ENCODE results near the gene ILDR1. TPM values are rescaled to one million over a fixed set of nuclear protein-coding genes. Genes with fewer than 3 reads are reported as not detected.

The ILDR1 gene
- total and polyA plus RNA-seq, 2 experiments from 2014 or later: 0.66 to 0.97 TPM

- Histone ChIP-seq H3K79me2 (replicated peaks; ENCODE audit: insufficient read depth) (no peaks in the 10 kb centered on the region), H4K20me1 (replicated peaks; ENCODE audit: insufficient read depth) (no peaks in the 10 kb centered on the region), H3K27me3 (ENCODE audit: insufficient read depth) (no peaks in the 10 kb centered on the region), H3K9me2 (ENCODE audit: insufficient read depth) (no peaks in the 10 kb centered on the region), H2AFZ (no peak overlapping the region), H3F3A (replicated peaks; ENCODE audit: low read depth) (no peaks in the 10 kb centered on the region), H3K4me1 (ENCODE audit: insufficient read depth) (peaks cover 16% of the 10 kb centered on the region), H3K4me3 (no peak overlapping the region), H3K36me3 (ENCODE audit: insufficient read depth) (no peaks in the 10 kb centered on the region; the same call in 1 of the 2 replicates), H3K4me2 (no peak overlapping the region), H3K27ac (ENCODE audit: low read depth) (no peak overlapping the region)
- Mint-ChIP-seq H3K9me3 (peaks cover 3% of the 10 kb centered on the region; the same call in 1 of the 3 replicates), H3K27me3 (ENCODE audit: insufficient read depth, low read depth, poor library complexity) (peaks cover 12% of the 10 kb centered on the region), H3K4me3 (no peak overlapping the region), H3K4me1 (peaks cover 28% of the 10 kb centered on the region), H3K27ac (no peak overlapping the region), H3K36me3 (ENCODE audit: low read depth) (peaks cover 5% of the 10 kb centered on the region; the same call in 1 of the 3 replicates)
- ATAC-seq: no peak
- TF ChIP-seq, protein P1, sequence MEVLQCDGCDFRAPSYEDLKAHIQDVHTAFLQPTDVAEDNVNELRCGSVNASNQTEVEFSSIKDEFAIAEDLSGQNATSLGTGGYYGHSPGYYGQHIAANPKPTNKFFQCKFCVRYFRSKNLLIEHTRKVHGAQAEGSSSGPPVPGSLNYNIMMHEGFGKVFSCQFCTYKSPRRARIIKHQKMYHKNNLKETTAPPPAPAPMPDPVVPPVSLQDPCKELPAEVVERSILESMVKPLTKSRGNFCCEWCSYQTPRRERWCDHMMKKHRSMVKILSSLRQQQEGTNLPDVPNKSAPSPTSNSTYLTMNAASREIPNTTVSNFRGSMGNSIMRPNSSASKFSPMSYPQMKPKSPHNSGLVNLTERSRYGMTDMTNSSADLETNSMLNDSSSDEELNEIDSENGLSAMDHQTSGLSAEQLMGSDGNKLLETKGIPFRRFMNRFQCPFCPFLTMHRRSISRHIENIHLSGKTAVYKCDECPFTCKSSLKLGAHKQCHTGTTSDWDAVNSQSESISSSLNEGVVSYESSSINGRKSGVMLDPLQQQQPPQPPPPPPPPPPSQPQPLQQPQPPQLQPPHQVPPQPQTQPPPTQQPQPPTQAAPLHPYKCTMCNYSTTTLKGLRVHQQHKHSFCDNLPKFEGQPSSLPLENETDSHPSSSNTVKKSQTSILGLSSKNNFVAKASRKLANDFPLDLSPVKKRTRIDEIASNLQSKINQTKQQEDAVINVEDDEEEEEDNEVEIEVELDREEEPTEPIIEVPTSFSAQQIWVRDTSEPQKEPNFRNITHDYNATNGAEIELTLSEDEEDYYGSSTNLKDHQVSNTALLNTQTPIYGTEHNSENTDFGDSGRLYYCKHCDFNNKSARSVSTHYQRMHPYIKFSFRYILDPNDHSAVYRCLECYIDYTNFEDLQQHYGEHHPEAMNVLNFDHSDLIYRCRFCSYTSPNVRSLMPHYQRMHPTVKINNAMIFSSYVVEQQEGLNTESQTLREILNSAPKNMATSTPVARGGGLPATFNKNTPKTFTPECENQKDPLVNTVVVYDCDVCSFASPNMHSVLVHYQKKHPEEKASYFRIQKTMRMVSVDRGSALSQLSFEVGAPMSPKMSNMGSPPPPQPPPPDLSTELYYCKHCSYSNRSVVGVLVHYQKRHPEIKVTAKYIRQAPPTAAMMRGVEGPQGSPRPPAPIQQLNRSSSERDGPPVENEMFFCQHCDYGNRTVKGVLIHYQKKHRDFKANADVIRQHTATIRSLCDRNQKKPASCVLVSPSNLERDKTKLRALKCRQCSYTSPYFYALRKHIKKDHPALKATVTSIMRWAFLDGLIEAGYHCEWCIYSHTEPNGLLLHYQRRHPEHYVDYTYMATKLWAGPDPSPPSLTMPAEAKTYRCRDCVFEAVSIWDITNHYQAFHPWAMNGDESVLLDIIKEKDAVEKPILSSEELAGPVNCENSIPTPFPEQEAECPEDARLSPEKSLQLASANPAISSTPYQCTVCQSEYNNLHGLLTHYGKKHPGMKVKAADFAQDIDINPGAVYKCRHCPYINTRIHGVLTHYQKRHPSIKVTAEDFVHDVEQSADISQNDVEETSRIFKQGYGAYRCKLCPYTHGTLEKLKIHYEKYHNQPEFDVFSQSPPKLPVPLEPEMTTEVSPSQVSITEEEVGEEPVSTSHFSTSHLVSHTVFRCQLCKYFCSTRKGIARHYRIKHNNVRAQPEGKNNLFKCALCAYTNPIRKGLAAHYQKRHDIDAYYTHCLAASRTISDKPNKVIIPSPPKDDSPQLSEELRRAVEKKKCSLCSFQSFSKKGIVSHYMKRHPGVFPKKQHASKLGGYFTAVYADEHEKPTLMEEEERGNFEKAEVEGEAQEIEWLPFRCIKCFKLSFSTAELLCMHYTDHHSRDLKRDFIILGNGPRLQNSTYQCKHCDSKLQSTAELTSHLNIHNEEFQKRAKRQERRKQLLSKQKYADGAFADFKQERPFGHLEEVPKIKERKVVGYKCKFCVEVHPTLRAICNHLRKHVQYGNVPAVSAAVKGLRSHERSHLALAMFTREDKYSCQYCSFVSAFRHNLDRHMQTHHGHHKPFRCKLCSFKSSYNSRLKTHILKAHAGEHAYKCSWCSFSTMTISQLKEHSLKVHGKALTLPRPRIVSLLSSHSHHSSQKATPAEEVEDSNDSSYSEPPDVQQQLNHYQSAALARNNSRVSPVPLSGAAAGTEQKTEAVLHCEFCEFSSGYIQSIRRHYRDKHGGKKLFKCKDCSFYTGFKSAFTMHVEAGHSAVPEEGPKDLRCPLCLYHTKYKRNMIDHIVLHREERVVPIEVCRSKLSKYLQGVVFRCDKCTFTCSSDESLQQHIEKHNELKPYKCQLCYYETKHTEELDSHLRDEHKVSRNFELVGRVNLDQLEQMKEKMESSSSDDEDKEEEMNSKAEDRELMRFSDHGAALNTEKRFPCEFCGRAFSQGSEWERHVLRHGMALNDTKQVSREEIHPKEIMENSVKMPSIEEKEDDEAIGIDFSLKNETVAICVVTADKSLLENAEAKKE (CRISPR knock-in tag; IDR thresholded peaks at IDR 0.05): no peak
- TF ChIP-seq NANOG (IDR thresholded peaks at IDR 0.05; ENCODE audit: borderline replicate concordance) (no peak), CTCF (conservative IDR thresholded peaks at IDR 0.05; ENCODE audit: low read depth in 2 of 2) (no peak), STAT1 (IDR thresholded peaks at IDR 0.05; ENCODE audit: unreplicated experiment) (no peak), POLR2AphosphoS5 (IDR thresholded peaks at IDR 0.05; ENCODE audit: low read depth) (no peak), ETS1 (IDR thresholded peaks at IDR 0.05) (no peak), EZH2phosphoT487 (IDR thresholded peaks at IDR 0.05; ENCODE audit: unreplicated experiment) (no peak), ZNF331 (CRISPR knock-in tag; IDR thresholded peaks at IDR 0.05; ENCODE audit: low read depth) (no peak), ZNF114 (CRISPR knock-in tag; IDR thresholded peaks at IDR 0.05) (no peak), CREB1 (CRISPR knock-in tag; IDR thresholded peaks at IDR 0.05; ENCODE audit: low read depth) (no peak), JUNB (IDR thresholded peaks at IDR 0.05; ENCODE audit: unreplicated experiment) (no peak), EZH2 (IDR thresholded peaks at IDR 0.05; ENCODE audit: low read depth, unreplicated experiment) (no peak)
- TF ChIP-seq, protein P2, sequence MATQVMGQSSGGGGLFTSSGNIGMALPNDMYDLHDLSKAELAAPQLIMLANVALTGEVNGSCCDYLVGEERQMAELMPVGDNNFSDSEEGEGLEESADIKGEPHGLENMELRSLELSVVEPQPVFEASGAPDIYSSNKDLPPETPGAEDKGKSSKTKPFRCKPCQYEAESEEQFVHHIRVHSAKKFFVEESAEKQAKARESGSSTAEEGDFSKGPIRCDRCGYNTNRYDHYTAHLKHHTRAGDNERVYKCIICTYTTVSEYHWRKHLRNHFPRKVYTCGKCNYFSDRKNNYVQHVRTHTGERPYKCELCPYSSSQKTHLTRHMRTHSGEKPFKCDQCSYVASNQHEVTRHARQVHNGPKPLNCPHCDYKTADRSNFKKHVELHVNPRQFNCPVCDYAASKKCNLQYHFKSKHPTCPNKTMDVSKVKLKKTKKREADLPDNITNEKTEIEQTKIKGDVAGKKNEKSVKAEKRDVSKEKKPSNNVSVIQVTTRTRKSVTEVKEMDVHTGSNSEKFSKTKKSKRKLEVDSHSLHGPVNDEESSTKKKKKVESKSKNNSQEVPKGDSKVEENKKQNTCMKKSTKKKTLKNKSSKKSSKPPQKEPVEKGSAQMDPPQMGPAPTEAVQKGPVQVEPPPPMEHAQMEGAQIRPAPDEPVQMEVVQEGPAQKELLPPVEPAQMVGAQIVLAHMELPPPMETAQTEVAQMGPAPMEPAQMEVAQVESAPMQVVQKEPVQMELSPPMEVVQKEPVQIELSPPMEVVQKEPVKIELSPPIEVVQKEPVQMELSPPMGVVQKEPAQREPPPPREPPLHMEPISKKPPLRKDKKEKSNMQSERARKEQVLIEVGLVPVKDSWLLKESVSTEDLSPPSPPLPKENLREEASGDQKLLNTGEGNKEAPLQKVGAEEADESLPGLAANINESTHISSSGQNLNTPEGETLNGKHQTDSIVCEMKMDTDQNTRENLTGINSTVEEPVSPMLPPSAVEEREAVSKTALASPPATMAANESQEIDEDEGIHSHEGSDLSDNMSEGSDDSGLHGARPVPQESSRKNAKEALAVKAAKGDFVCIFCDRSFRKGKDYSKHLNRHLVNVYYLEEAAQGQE (IDR thresholded peaks at IDR 0.05; ENCODE audit: unreplicated experiment): no peak
- no peak for DNase-seq (ENCODE audit: low spot score)
These were observed 64.2 kb downstream of the ILDR1 start for GRCh38 chr3:121957674-121958415.
